Left lung (tissue), 10 donors: Measurements from ENCODE around the gene COPZ1. TPM values are rescaled to one million over a fixed set of nuclear protein-coding genes. Genes with fewer than 3 reads are reported as not detected.

ENCODE experiments used
- ATAC-seq: fragments of 200-7000 bp; cut with Tn5 transposase; one replicate; pipeline ENCODE4 v1.9.1; 2020; ENCODE audit warnings: moderate library complexity
- DNase-seq, 4 donors: peaks; one replicate each; pipeline ENCODE4 v3.0.0-alpha.2; 2013 to 2020
- H3K27ac ChIP-seq, 2 donors: fragments of 200-600 bp; sonication (generic) in 1 of 2; one replicate each; pipeline versions ENCODE4 v1.5.0 to v1.8.0; 2020 to 2021
- H3K27me3 ChIP-seq, 2 donors: fragments of 200-600 bp; sonication (generic) in 1 of 2; one replicate each; pipeline versions ENCODE4 v1.5.0 to v1.8.0; 2020 to 2021
- H3K36me3 ChIP-seq, 2 donors: fragments of 200-600 bp; sonication (generic) in 1 of 2; one replicate each; pipeline versions ENCODE4 v1.5.0 to v1.8.0; 2020 to 2021
- H3K4me1 ChIP-seq, 2 donors: fragments of 200-600 bp; one replicate each; pipeline ENCODE4 v1.8.0; 2021
- H3K4me3 ChIP-seq, 2 donors: fragments of 200-600 bp; sonication (generic) in 1 of 2; one replicate each; pipeline versions ENCODE4 v1.5.0 to v1.8.0; 2020 to 2021; ENCODE audit warnings: mild to moderate bottlenecking in 1 of 2
- H3K9me3 ChIP-seq, 2 donors: fragments of 200-600 bp; sonication (generic) in 1 of 2; one replicate each; pipeline versions ENCODE4 v1.5.0 to v1.8.0; 2020 to 2021
- intact Hi-C, 2 donors: fragments of 100-400 bp; cut with DNase I; formaldehyde crosslinking; loops; one replicate each; pipeline versions ENCODE4 v1.11.2 to v1.14.2; 2022
- polyA plus RNA-seq, 6 donors: library from polyadenylated mRNA; unstranded; fragments of 120-200 nt; gene quantifications; one replicate each; pipeline ENCODE4 v1.2.1, GENCODE V29; 2013; ENCODE audit not compliant: insufficient read length in 6 of 6
- total RNA-seq, 2 donors: library from RNA; stranded (reverse); fragmentation: NEBNext Ultra II Directional; extraction: Animal tissue kit (Norgen Biotek cat#: 25700); gene quantifications; one replicate each; pipeline ENCODE4 v1.2.1, GENCODE V29; 2021
- TF ChIP-seq, protein P1 (sequence below), 2 donors: fragments of 200-600 bp; sonication (generic) in 1 of 2; IDR thresholded peaks; one replicate each; pipeline versions ENCODE4 v1.5.0 to v1.8.0; 2021; ENCODE audit warnings: antibody characterized with exemption in 2 of 2
- donor health status: DM: no; HTN: yes; CAD: no.
- donor health status: DM: no; HTN: no; CAD: no.

Gene COPZ1
- total and polyA plus RNA-seq, 8 donors = 157 to 232 (median 211) TPM

DNA sequence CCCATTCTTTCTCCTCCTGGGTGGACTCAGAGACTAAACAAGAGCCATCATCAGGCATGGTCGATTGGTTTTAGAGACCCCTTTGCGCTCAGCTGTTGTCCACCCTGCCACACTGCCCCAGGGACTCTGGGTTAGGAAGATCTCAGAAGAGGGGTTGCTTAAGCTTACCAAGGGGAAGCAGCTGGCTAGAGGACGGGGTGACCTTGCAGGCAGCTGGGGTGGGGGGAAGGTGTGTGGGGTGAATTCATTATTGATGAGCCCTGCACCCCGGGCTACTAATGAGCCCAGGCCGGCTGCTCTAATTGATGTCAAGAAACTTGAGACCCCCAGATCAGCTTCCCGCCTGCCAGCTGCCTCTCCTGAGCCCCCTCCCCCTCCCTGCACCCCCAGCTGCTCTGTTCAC lies 68.3 kb downstream of the COPZ1 start:
- H3K27me3 ChIP-seq = no peaks in the 10 kb centered on the region
- intact Hi-C loops = no loop called here
- H3K4me1 ChIP-seq = peaks cover 6 to 46% of the 10 kb centered on the region in 2 donors
- DNase-seq (peak in 1 of 4 donors; percentile 30), ATAC-seq (no peak)
- H3K27ac ChIP-seq = no peak overlapping the region
- no peaks in the 10 kb centered on the region for H3K9me3 ChIP-seq
- TF ChIP-seq, protein P1, sequence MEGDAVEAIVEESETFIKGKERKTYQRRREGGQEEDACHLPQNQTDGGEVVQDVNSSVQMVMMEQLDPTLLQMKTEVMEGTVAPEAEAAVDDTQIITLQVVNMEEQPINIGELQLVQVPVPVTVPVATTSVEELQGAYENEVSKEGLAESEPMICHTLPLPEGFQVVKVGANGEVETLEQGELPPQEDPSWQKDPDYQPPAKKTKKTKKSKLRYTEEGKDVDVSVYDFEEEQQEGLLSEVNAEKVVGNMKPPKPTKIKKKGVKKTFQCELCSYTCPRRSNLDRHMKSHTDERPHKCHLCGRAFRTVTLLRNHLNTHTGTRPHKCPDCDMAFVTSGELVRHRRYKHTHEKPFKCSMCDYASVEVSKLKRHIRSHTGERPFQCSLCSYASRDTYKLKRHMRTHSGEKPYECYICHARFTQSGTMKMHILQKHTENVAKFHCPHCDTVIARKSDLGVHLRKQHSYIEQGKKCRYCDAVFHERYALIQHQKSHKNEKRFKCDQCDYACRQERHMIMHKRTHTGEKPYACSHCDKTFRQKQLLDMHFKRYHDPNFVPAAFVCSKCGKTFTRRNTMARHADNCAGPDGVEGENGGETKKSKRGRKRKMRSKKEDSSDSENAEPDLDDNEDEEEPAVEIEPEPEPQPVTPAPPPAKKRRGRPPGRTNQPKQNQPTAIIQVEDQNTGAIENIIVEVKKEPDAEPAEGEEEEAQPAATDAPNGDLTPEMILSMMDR (IDR thresholded peaks at IDR 0.05) = no peak
- peaks cover 4 to 45% of the 10 kb centered on the region in 2 donors for H3K36me3 ChIP-seq
- H3K4me3 ChIP-seq = no peak overlapping the region

DNA sequence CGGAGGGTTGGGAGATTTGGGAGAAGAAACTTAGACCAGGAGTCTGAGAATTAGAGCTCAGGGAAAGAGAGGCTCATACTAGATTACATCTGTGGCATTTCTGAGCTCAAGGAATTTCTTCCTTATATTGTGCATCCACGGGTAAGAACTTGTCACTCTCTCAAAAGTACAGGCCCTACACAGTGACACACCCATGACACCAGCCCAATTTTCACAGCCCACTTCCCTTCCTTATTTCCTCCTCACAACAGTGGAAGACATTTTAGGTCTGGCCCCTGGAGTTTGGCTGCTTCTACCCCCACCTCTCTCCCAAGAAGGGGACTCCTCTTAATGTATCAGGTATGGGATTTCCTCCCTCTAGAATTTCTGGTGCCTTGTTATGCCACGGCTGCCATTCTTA lies 68.8 kb downstream of the COPZ1 start:
- TF ChIP-seq, protein P1 (IDR thresholded peaks at IDR 0.05) = no peak
- peak; percentile 6 for ATAC-seq
- no peaks in the 10 kb centered on the region for H3K27me3 ChIP-seq
- H3K27ac ChIP-seq = peak overlapping the region in 1 of 2 donors; percentile 21
- no peak overlapping the region for H3K4me3 ChIP-seq
- intact Hi-C loops = no loop called here
- peaks cover 4 to 50% of the 10 kb centered on the region in 2 donors for H3K36me3 ChIP-seq
- peak in 1 of 4 donors; percentile 29 for DNase-seq
- H3K9me3 ChIP-seq = no peaks in the 10 kb centered on the region
- H3K4me1 ChIP-seq = peaks cover 4 to 46% of the 10 kb centered on the region in 2 donors

DNA sequence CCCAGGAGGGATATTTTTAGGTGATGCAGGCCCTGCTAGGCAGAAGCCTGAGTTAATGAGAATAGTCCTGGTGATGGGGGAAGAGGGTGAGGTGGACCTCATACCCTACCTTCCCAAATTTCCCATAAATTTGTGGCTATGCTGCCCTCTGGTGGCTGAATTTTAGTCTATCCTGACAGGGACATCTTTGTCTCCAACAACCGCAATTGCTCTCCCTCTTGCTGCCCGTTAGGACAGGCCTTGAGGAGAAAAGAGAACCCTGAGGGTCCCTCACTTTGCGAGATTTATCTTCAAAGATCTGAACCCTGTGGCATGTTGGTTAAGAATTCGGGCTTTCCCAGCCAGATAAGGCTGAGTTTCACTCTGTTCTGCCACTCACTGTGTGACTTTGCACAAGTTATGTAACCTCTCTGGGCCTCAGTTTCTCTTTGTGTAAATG lies 69.4 kb downstream of the COPZ1 start:
- peak in 1 of 4 donors; percentile 44 for DNase-seq
- H3K27me3 ChIP-seq = no peaks in the 10 kb centered on the region
- intact Hi-C loops = no loop called here
- peak overlapping the region in 1 of 2 donors; percentile 21 for H3K27ac ChIP-seq
- H3K36me3 ChIP-seq = peaks cover 4 to 56% of the 10 kb centered on the region in 2 donors
- TF ChIP-seq, protein P1 (IDR thresholded peaks at IDR 0.05) = peak; percentile 65 to 71
- no peaks in the 10 kb centered on the region for H3K9me3 ChIP-seq
- H3K4me1 ChIP-seq = peaks cover 4 to 46% of the 10 kb centered on the region in 2 donors
- no peak overlapping the region for H3K4me3 ChIP-seq
- peak; percentile 53 for ATAC-seq

DNA sequence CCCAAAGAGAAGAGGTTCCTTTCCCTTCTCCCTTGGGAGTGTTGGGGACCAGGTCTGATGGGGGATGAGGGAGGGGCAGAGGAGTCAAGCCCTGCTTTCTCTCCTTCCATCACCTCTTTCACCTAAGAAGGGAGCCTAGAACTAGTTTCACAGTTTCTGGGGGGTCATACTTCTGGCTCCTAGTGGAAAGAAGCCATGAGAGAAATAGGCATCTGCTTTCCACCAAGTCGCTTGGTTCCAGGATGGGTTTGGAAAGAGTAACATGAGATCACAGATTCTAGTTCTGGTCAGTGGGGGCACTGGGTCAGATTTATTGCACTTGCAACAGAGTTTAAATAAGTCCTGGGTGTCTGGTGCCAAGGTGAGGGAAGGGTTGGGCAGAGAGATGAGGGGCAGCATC lies 70.1 kb downstream of the COPZ1 start:
- H3K27ac ChIP-seq = no peak overlapping the region
- intact Hi-C loops = no loop called here
- no peak overlapping the region for H3K4me3 ChIP-seq
- DNase-seq = peak in 1 of 4 donors; percentile 25
- no peaks in the 10 kb centered on the region for H3K9me3 ChIP-seq
- TF ChIP-seq, protein P1 (IDR thresholded peaks at IDR 0.05) = no peak
- peaks cover 4 to 62% of the 10 kb centered on the region in 2 donors for H3K36me3 ChIP-seq
- no peak for ATAC-seq
- peaks cover 4 to 46% of the 10 kb centered on the region in 2 donors for H3K4me1 ChIP-seq
- no peaks in the 10 kb centered on the region for H3K27me3 ChIP-seq

DNA sequence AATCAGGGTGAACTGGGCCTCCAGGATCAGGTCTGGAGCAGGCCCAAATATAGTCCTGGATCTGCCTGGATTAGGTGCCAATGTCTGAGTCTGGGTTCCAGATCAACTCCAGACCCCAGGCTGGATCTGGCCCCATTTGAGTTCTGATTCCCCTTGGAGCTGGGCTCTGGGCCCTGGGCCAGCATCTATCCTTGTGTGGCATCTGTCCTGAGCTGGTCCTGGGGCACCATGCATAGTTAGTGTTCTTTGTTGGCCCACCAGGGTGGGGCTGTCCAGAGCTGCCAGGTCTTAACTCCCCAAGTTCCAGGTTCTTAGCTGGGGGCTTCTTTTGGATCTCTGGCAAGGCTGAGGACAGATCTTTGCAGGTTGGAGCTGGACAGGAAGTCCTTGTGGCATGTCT lies 70.6 kb downstream of the COPZ1 start:
- Histone ChIP-seq H3K27ac (no peak overlapping the region), H3K9me3 (no peaks in the 10 kb centered on the region), H3K4me3 (no peak overlapping the region), H3K36me3 (peaks cover 4 to 68% of the 10 kb centered on the region in 2 donors), H3K4me1 (peaks cover 4 to 41% of the 10 kb centered on the region in 2 donors), H3K27me3 (no peaks in the 10 kb centered on the region)
- intact Hi-C loops = no loop called here
- TF ChIP-seq, protein P1 (IDR thresholded peaks at IDR 0.05) = no peak
- no peak for ATAC-seq
- DNase-seq = peak in 1 of 4 donors; percentile 22
